H1 (cell line): ENCODE results near the gene ELOVL2. TPM values are rescaled to one million over a fixed set of nuclear protein-coding genes. Genes with fewer than 3 reads are reported as not detected.

Experiments
- CTCF ChIA-PET: fragments of 300-600 bp; sonication (Branson Sonifier 250); formaldehyde crosslinking; loops from one replicate; lab custom pipeline; 2021; ENCODE audit not compliant: partially characterized antibody; lab: Charles Lee
- POLR2A ChIA-PET: fragments of 300-600 bp; sonication (Branson Sonifier 250); formaldehyde crosslinking; loops from one replicate; lab custom pipeline; 2021; ENCODE audit warnings: inconsistent platforms; ENCODE audit not compliant: partially characterized antibody; lab: Charles Lee
- DNase-seq, 2 experiments: peaks; one replicate each; pipeline versions ENCODE4 v3.0.0 to v3.0.0-alpha.2; 2010 to 2022; ENCODE audit warnings: low spot score in 2 of 2, low read depth in 1 of 2, mixed read lengths in 1 of 2
- FAIRE-seq: peaks from 2 replicates; lab custom pipeline; 2011; peaks lifted over from hg19 to GRCh38; lab: Jason Lieb, UNC
- H2AFZ ChIP-seq: 2 replicates; pipeline ENCODE4 v1.8.1; 2012; ENCODE audit warnings: low read length, inconsistent platforms
- H2AK5ac ChIP-seq: 2 replicates; pipeline ENCODE4 v1.6.1; 2013; ENCODE audit warnings: low read depth, low read length
- H2BK120ac ChIP-seq: replicated peaks from 2 replicates; pipeline ENCODE3; 2013; ENCODE audit warnings: low read depth, low read length, inconsistent platforms
- H2BK12ac ChIP-seq: 2 replicates; pipeline ENCODE4 v1.6.1; 2013; ENCODE audit warnings: low read depth, low read length
- H2BK15ac ChIP-seq: 2 replicates; pipeline ENCODE4 v1.6.1; 2013; ENCODE audit warnings: low read length
- H2BK20ac ChIP-seq: 2 replicates; pipeline ENCODE4 v1.6.1; 2013; ENCODE audit warnings: low read length
- H2BK5ac ChIP-seq: 2 replicates; pipeline ENCODE4 v1.6.1; 2013; ENCODE audit warnings: low read depth, low read length
- H3K14ac ChIP-seq: 2 replicates; pipeline ENCODE4 v1.6.1; 2013; ENCODE audit warnings: inconsistent platforms; ENCODE audit not compliant: insufficient read length
- H3K18ac ChIP-seq: 2 replicates; pipeline ENCODE4 v1.6.1; 2013; ENCODE audit warnings: low read length; ENCODE audit errors: extremely low read depth
- H3K23ac ChIP-seq: 2 replicates; pipeline ENCODE4 v1.6.1; 2013; ENCODE audit warnings: inconsistent platforms; ENCODE audit not compliant: insufficient read length
- H3K23me2 ChIP-seq: 2 replicates; pipeline ENCODE4 v1.6.1; 2013; ENCODE audit warnings: low read depth, low read length
- H3K27ac ChIP-seq: 2 replicates; pipeline ENCODE4 v1.6.1; 2011; ENCODE audit warnings: low read depth, low read length, inconsistent platforms
- H3K27me3 ChIP-seq, 4 experiments: replicated peaks in 1 of 4; 1 replicate in 1 of 4; 2 replicates in 3 of 4; pipeline versions ENCODE4 v1.6.1 to v1.8.1; 2011 to 2013; ENCODE audit warnings: low read length in 3 of 4, mild to moderate bottlenecking in 3 of 4, inconsistent platforms in 2 of 4, mixed read lengths in 2 of 4, moderate library complexity in 1 of 4; ENCODE audit not compliant: control insufficient read depth in 3 of 4, insufficient read depth in 3 of 4; ENCODE audit errors: extremely low read depth in 1 of 4
- H3K36me3 ChIP-seq, 4 experiments: 2 replicates each; pipeline versions ENCODE4 v1.6.1 to v1.8.1; 2011 to 2013; ENCODE audit warnings: mild to moderate bottlenecking in 4 of 4, low read length in 3 of 4, moderate library complexity in 2 of 4, control low read depth in 1 of 4, inconsistent platforms in 1 of 4; ENCODE audit not compliant: insufficient read depth in 4 of 4, control insufficient read depth in 2 of 4
- H3K4ac ChIP-seq: replicated peaks from 2 replicates; pipeline ENCODE3; 2013; ENCODE audit warnings: low read length, low read depth, mixed read lengths, inconsistent platforms; ENCODE audit not compliant: insufficient read length
- H3K4me1 ChIP-seq, 4 experiments: replicated peaks in 1 of 4; 1 replicate in 1 of 4; 2 replicates in 3 of 4; pipeline versions ENCODE4 v1.6.1 to v1.8.1; 2011 to 2013; ENCODE audit warnings: low read length in 3 of 4, inconsistent platforms in 2 of 4, mixed read lengths in 1 of 4; ENCODE audit not compliant: insufficient read depth in 4 of 4, control insufficient read depth in 3 of 4
- H3K4me2 ChIP-seq, 2 experiments: 2 replicates each; pipeline versions ENCODE4 v1.6.1 to v1.8.1; 2011 to 2013; ENCODE audit warnings: low read depth in 2 of 2, low read length in 2 of 2, control low read depth in 1 of 2, inconsistent platforms in 1 of 2, mild to moderate bottlenecking in 1 of 2; ENCODE audit not compliant: insufficient read depth in 1 of 2
- H3K4me3 ChIP-seq, 4 experiments: fragments of 200-600, 300-600 bp in 1 of 4; sonication (generic), shearing (Covaris generic), sonication (Bioruptor Twin) in 1 of 4; 2 replicates each; pipeline versions ENCODE4 v1.5.1 to v1.8.1; 2011 to 2016; ENCODE audit warnings: low read length in 4 of 4, low read depth in 3 of 4, control low read depth in 2 of 4, inconsistent platforms in 2 of 4, mild to moderate bottlenecking in 2 of 4, mixed read lengths in 1 of 4, moderate library complexity in 1 of 4; ENCODE audit not compliant: insufficient read depth in 2 of 4; ENCODE audit errors: extremely low read depth in 1 of 4
- H3K56ac ChIP-seq: replicated peaks from 2 replicates; pipeline ENCODE3; 2013; ENCODE audit warnings: low read depth, mild to moderate bottlenecking, mixed read lengths, low read length, inconsistent platforms; ENCODE audit not compliant: insufficient read length
- H3K79me1 ChIP-seq: 2 replicates; pipeline ENCODE4 v1.6.1; 2013; ENCODE audit warnings: low read depth, low read length, control low read depth
- H3K79me2 ChIP-seq, 2 experiments: 2 replicates each; pipeline versions ENCODE4 v1.6.1 to v1.8.1; 2012 to 2013; ENCODE audit warnings: low read length in 2 of 2, mild to moderate bottlenecking in 2 of 2, inconsistent platforms in 1 of 2; ENCODE audit not compliant: insufficient read depth in 2 of 2, control insufficient read depth in 1 of 2
- H3K9ac ChIP-seq, 4 experiments: replicated peaks in 1 of 4; 1 replicate in 1 of 4; 2 replicates in 3 of 4; pipeline versions ENCODE4 v1.6.1 to v1.8.1; 2011 to 2013; ENCODE audit warnings: low read depth in 3 of 4, low read length in 3 of 4, control low read depth in 2 of 4, mild to moderate bottlenecking in 2 of 4, moderate library complexity in 2 of 4, inconsistent platforms in 1 of 4; ENCODE audit errors: extremely low read depth in 1 of 4
- H3K9me3 ChIP-seq, 2 experiments: 2 replicates each; pipeline versions ENCODE4 v1.6.1 to v1.8.1; 2012 to 2013; ENCODE audit warnings: mild to moderate bottlenecking in 2 of 2, moderate library complexity in 2 of 2, control low read depth in 1 of 2, inconsistent platforms in 1 of 2, low read depth in 1 of 2, low read length in 1 of 2, mixed read lengths in 1 of 2; ENCODE audit not compliant: insufficient read depth in 2 of 2
- H4K20me1 ChIP-seq, 2 experiments: replicated peaks in 1 of 2; 2 replicates each; pipeline versions ENCODE3 to v1.8.1; 2011 to 2013; ENCODE audit warnings: inconsistent platforms in 2 of 2, low read length in 2 of 2, mild to moderate bottlenecking in 1 of 2; ENCODE audit not compliant: insufficient read depth in 2 of 2, control insufficient read depth in 1 of 2
- H4K5ac ChIP-seq: 2 replicates; pipeline ENCODE4 v1.6.1; 2013; ENCODE audit warnings: low read length, low read depth, mixed read lengths, inconsistent platforms; ENCODE audit not compliant: insufficient read length
- H4K8ac ChIP-seq: 2 replicates; pipeline ENCODE4 v1.8.0; 2013; ENCODE audit warnings: mild to moderate bottlenecking, moderate library complexity, low read length, inconsistent platforms; ENCODE audit not compliant: insufficient read depth; ENCODE audit errors: extremely low read depth
- H4K91ac ChIP-seq: replicated peaks from 2 replicates; pipeline ENCODE3; 2013; ENCODE audit warnings: low read length, mixed read lengths, inconsistent platforms; ENCODE audit not compliant: insufficient read length
- BACH1 ChIP-seq: IDR thresholded peaks from 2 replicates; pipeline ENCODE4 v1.6.1; 2012; ENCODE audit warnings: low read length, improper control_type of control experiment
- BCL11A ChIP-seq, 2 experiments: IDR thresholded peaks; one replicate each; pipeline ENCODE4 v1.6.1; 2011; ENCODE audit warnings: low read depth in 2 of 2, low read length in 2 of 2, mild to moderate bottlenecking in 2 of 2
- BRCA1 ChIP-seq: IDR thresholded peaks from 2 replicates; pipeline ENCODE4 v1.6.1; 2012; ENCODE audit warnings: low read depth, low read length, improper control_type of control experiment
- CREB1 ChIP-seq: IDR thresholded peaks from 2 replicates; pipeline ENCODE4 v1.6.1; 2012; ENCODE audit warnings: inconsistent platforms
- GABPA ChIP-seq: IDR thresholded peaks from 2 replicates; pipeline ENCODE4 v1.6.1; 2011; ENCODE audit warnings: mild to moderate bottlenecking, low read length, moderate library complexity, borderline replicate concordance; ENCODE audit not compliant: insufficient read depth
- GTF2F1 ChIP-seq: IDR thresholded peaks from 2 replicates; pipeline ENCODE4 v1.6.1; 2012; ENCODE audit warnings: low read depth, low read length, improper control_type of control experiment, borderline replicate concordance
- HDAC6 ChIP-seq: IDR thresholded peaks from one replicate; pipeline ENCODE4 v1.7.1; 2012; ENCODE audit warnings: low read depth, mild to moderate bottlenecking, inconsistent platforms, low read length, moderate library complexity
- MAFK ChIP-seq: IDR thresholded peaks from 2 replicates; pipeline ENCODE4 v1.6.1; 2012; ENCODE audit warnings: low read depth, mild to moderate bottlenecking, improper control_type of control experiment, low read length
- NANOG ChIP-seq: IDR thresholded peaks from 2 replicates; pipeline ENCODE4 v1.6.1; 2011; ENCODE audit warnings: low read length, low read depth, mild to moderate bottlenecking, inconsistent platforms; ENCODE audit not compliant: insufficient read depth, poor library complexity, severe bottlenecking
- NRF1 ChIP-seq: IDR thresholded peaks from 2 replicates; pipeline ENCODE4 v1.6.1; 2011; ENCODE audit warnings: mild to moderate bottlenecking, low read depth, low read length, improper control_type of control experiment
- RXRA ChIP-seq: IDR thresholded peaks from 2 replicates; pipeline ENCODE4 v1.6.1; 2011; ENCODE audit warnings: low read depth, mild to moderate bottlenecking, low read length, moderate library complexity; ENCODE audit not compliant: insufficient read depth
- SRF ChIP-seq: IDR thresholded peaks from 2 replicates; pipeline ENCODE4 v1.6.1; 2011; ENCODE audit warnings: mild to moderate bottlenecking, low read depth, low read length, moderate library complexity
- SUZ12 ChIP-seq: fragments of 200-600 bp; sonication (generic); IDR thresholded peaks from 2 replicates; pipeline ENCODE4 v1.6.1; 2012; ENCODE audit warnings: mild to moderate bottlenecking, inconsistent platforms, low read length, moderate library complexity, mixed read lengths
- TAF1 ChIP-seq: IDR thresholded peaks from 2 replicates; pipeline ENCODE4 v1.6.1; 2011; ENCODE audit warnings: mild to moderate bottlenecking, low read depth, low read length
- TBP ChIP-seq: IDR thresholded peaks from 2 replicates; pipeline ENCODE4 v1.6.1; 2011; ENCODE audit warnings: low read depth, low read length, improper control_type of control experiment
- TEAD4 ChIP-seq: IDR thresholded peaks from 2 replicates; pipeline ENCODE4 v1.6.1; 2012; ENCODE audit warnings: low read depth, low read length, inconsistent platforms, mixed read lengths
- WGBS, 2 experiments: shearing (Covaris generic) in 1 of 2; methylation state at CpG; one replicate each; pipeline versions ENCODE4 v1.1.6 to v1.1.7; 2013 to 2015; ENCODE audit warnings: low lambda C conversion rate in 2 of 2, mixed read lengths in 2 of 2, inconsistent platforms in 1 of 2, low coverage in 1 of 2, missing lambda C conversion rate in 1 of 2; ENCODE audit not compliant: insufficient replicate concordance in 2 of 2, insufficient coverage in 1 of 2, insufficient read length in 1 of 2; ENCODE audit errors: extremely low coverage in 1 of 2, missing lambda C conversion rate in 1 of 2; 5-methylcytosine and 5-hydroxymethylcytosine counted together
- polyA plus RNA-seq, 7 experiments: library from polyadenylated mRNA; depleted of rRNA in 3 of 7; stranded (reverse) in 5 of 7; unstranded in 2 of 7; fragments of >200 nt in 5 of 7; fragments of 200-250 nt in 2 of 7; gene quantifications; 1 replicate in 5 of 7; 2 replicates in 1 of 7; 4 replicates in 1 of 7; pipeline versions ENCODE4 v1.2.1 to v1.2.3, GENCODE V29; 2011 to 2013; ENCODE audit warnings: missing spikeins in 2 of 7, mixed read lengths in 2 of 7
- total RNA-seq: library from RNA; stranded (reverse); fragmentation: NEBNext Ultra II Directional; extraction: Animal tissue kit (Norgen Biotek cat#: 25700); gene quantifications from 2 replicates; pipeline ENCODE4 v1.2.1, GENCODE V29; 2021

ELOVL2 gene
- total and polyA plus RNA-seq, 2 of the 8 experiments (the other 6 are each of a cell fraction or from before 2014, with no cell fraction given), result 0.42 to 0.89 TPM

- Histone ChIP-seq H2BK15ac (no peak overlapping the region), H3K4me2 (no peak overlapping the region), H3K27ac (no peak overlapping the region), H3K23me2 (no peaks in the 10 kb centered on the region), H3K36me3 (no peaks in the 10 kb centered on the region), H3K9me3 (no peaks in the 10 kb centered on the region), H2AK5ac (no peak overlapping the region), H3K4me1 (peaks cover 0 to 3% (median under 1%) of the 10 kb centered on the region in 4 experiments; a peak in 2 of 7 replicates), H4K8ac (no peak overlapping the region), H3K9ac (no peak overlapping the region), H4K20me1 (no peaks in the 10 kb centered on the region), H3K23ac (no peak overlapping the region), H2BK12ac (no peak overlapping the region), H2BK5ac (no peak overlapping the region), H3K4me3 (no peak overlapping the region), H3K27me3 (no peaks in the 10 kb centered on the region), H2BK120ac (no peak overlapping the region), H2BK20ac (no peak overlapping the region), H3K56ac (no peak overlapping the region), H3K18ac (no peak overlapping the region), H3K79me2 (no peaks in the 10 kb centered on the region), H2AFZ (no peak overlapping the region), H3K4ac (no peak overlapping the region), H4K5ac (no peak overlapping the region), H4K91ac (no peak overlapping the region), H3K79me1 (no peaks in the 10 kb centered on the region), H3K14ac (no peak overlapping the region)
- DNase-seq (no peak), FAIRE-seq (no peak)
- ChIA-PET POLR2A (interaction anchor here (0.6 to 1.9 kb wide), 4 partner anchors 11 to 497 kb away, joined by 3 to 5 read pairs (median 4); no protein-coding TSS in a partner anchor), CTCF (interaction anchor here (0.8 to 2.0 kb wide), 5 partner anchors 25 to 101 kb away, joined by 3 to 8 read pairs (median 3); no protein-coding TSS in a partner anchor)
- 89% methylated on average over 1 of the region's 1 CpG; no CpG with 5 or more reads in 1 of the 2 experiments for WGBS, 2 experiments
- TF ChIP-seq NRF1 (no peak), BCL11A (IDR thresholded peaks at IDR 0.05; ENCODE audit: low read depth in 2 of 2, low read length in 2 of 2) (no peak), GABPA (no peak), TBP (no peak), MAFK (no peak), HDAC6 (no peak), RXRA (no peak), BRCA1 (no peak), SRF (no peak), BACH1 (no peak), GTF2F1 (no peak), NANOG (no peak), TAF1 (no peak), SUZ12 (no peak), CREB1 (no peak), TEAD4 (no peak)
Observed at GRCh38 chr6:10979603-10980002, 64.5 kb downstream of the ELOVL2 start.
